OCI-LY1 (cell line): Measurements from ENCODE around the gene TMC4.
"Not testable (repeated sequence)": the region's sequence is repeated elsewhere in the genome, so short reads cannot be mapped to it uniquely, and the experiment has no call there.

Source experiments
- CTCF ChIP-seq: fragments of 200-600 bp; sonication (generic), shearing (Covaris generic); IDR thresholded peaks from 2 replicates; pipeline ENCODE4 v1.5.1; 2017; ENCODE audit warnings: mild to moderate bottlenecking, antibody characterized with exemption, low read length, moderate library complexity, mixed read lengths
- EZH2 ChIP-seq: fragments of 200-600 bp; sonication (generic), shearing (Covaris generic); IDR thresholded peaks from 2 replicates; pipeline ENCODE4 v1.8.0; 2017; ENCODE audit warnings: borderline replicate concordance, mixed run types, mild to moderate bottlenecking, antibody characterized with exemption, low read length, moderate library complexity, mixed read lengths

DNA sequence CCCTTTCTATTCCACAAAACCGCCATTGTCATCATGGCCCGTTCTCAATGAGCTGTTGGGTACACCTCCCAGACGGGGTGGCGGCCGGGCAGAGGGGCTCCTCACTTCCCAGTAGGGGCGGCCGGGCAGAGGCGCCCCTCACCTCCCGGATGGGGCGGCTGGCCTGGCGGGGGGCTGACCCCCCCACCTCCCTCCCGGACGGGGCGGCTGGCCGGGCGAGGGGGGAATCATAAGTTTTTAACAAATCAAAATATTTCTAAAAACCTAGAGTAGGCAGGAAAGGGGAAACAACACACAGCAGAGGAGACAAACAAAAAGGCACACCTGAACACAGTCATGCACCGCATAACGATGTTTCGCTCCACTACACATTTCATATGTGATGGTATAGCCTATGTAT is 41.8 kb upstream of the TMC4 start:
- TF ChIP-seq CTCF, EZH2: not testable (repeated sequence)
